GM21447 (cell line): ENCODE results near the gene TMEM132C.

Experiments
- ATAC-seq: cut with Tn5 transposase; IDR thresholded peaks from one replicate; pipeline ENCODE4 v1.9.1; 2021; ENCODE audit not compliant: unreplicated experiment

TMEM132C gene

DNA sequence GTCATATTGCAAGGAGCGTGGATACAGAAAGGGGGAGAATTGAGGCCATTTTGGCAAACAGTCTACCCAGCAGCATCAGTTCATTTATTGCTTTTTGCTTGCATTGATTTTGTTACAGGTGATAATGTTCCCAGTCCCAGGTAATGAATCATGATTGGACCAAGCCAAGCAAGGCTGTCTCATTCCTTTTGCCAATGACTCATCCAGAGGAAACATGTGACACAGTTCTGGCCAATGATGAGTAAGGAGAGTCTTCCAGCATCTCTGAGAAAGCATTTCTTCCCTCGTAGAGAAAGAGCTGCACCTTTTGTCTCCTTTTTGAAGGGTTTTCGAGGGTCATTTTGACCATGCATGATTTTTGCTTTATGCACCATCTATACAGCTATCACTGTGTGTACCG lies 488.6 kb downstream of the TMEM132C start:
- ATAC-seq: no peak
